HG02840 (cell line): ENCODE results near the gene RPS6KA3.
"Not testable (repeated sequence)": the region's sequence is repeated elsewhere in the genome, so short reads cannot be mapped to it uniquely, and the experiment has no call there.

Source experiments
- ATAC-seq: cut with Tn5 transposase; IDR thresholded peaks from one replicate; pipeline ENCODE4 v1.9.1; 2021; ENCODE audit warnings: mild to moderate bottlenecking, moderate library complexity, moderate number of reproducible peaks; ENCODE audit not compliant: unreplicated experiment, low FRiP score

The RPS6KA3 gene

GRCh38 chrX:20224814-20225487, 41.8 kb downstream of the RPS6KA3 start:
- peak; percentile 72 for ATAC-seq

- no peak for ATAC-seq
These were observed 44.8 kb downstream of the RPS6KA3 start for GRCh38 chrX:20221902-20222301.

- ATAC-seq: no peak
These were observed 47.7 kb downstream of the RPS6KA3 start for GRCh38 chrX:20218836-20219505.

- ATAC-seq: no peak
These were observed 48.8 kb downstream of the RPS6KA3 start for GRCh38 chrX:20217906-20218305.

- no peak for ATAC-seq
These were observed 49.4 kb downstream of the RPS6KA3 start for GRCh38 chrX:20217271-20217670.

- no peak for ATAC-seq
These were observed 51.1 kb downstream of the RPS6KA3 start for GRCh38 chrX:20215565-20215964.

- ATAC-seq: peak; percentile 64
These were observed 54.1 kb downstream of the RPS6KA3 start for GRCh38 chrX:20212486-20213089.

- no peak for ATAC-seq
These were observed 55.4 kb downstream of the RPS6KA3 start for GRCh38 chrX:20211261-20211786.

- peak; percentile 88 for ATAC-seq
These were observed 60.6 kb downstream of the RPS6KA3 start for GRCh38 chrX:20205927-20206708.

GRCh38 chrX:20204351-20204750, 62.4 kb downstream of the RPS6KA3 start:
- no peak for ATAC-seq

GRCh38 chrX:20197641-20198210, 69.0 kb downstream of the RPS6KA3 start:
- no peak for ATAC-seq

GRCh38 chrX:20189171-20189570, 77.5 kb downstream of the RPS6KA3 start:
- ATAC-seq: no peak

GRCh38 chrX:20181598-20182329, 84.9 kb downstream of the RPS6KA3 start:
- ATAC-seq: no peak

- ATAC-seq: no peak
These were observed 89.6 kb downstream of the RPS6KA3 start for GRCh38 chrX:20177093-20177492.

- ATAC-seq: no peak
These were observed 92.9 kb downstream of the RPS6KA3 start for GRCh38 chrX:20173856-20174255.

GRCh38 chrX:20173313-20173712, 93.4 kb downstream of the RPS6KA3 start:
- no peak for ATAC-seq

- no peak for ATAC-seq
These were observed 94.8 kb downstream of the RPS6KA3 start for GRCh38 chrX:20171887-20172286.

GRCh38 chrX:20162516-20162915, 104.2 kb downstream of the RPS6KA3 start:
- not testable (repeated sequence) for ATAC-seq

- ATAC-seq: no peak
These were observed 106.8 kb downstream of the RPS6KA3 start for GRCh38 chrX:20159797-20160385.
